Amygdala (tissue), 56 donors: ENCODE results near the gene ATP9A.

Experiments
- DNase-seq, 56 donors: peaks; one replicate each; lab custom pipeline; 2025; lab: John Stamatoyannopoulos, UW

The ATP9A gene

DNA sequence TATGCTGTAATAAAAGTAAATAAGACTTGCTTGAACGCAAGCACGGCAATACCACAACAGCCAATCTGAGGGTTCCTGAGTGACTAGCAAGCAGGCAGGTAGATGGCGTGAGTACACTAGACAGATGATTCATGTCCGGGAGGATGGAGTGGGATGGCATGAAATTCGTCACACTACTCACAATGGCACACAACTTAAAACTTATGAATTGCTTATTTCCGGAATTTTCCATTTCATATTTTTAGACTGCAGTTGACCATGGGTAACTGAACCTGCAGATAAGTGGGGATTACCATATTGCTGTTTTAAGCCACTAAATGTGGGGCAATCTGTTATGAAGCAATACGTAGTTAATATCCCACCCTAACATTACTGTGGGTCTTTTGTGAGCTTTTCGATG is 132.1 kb downstream of the ATP9A start:
- peak in 1 of 56 donors; percentile 2 for DNase-seq

DNA sequence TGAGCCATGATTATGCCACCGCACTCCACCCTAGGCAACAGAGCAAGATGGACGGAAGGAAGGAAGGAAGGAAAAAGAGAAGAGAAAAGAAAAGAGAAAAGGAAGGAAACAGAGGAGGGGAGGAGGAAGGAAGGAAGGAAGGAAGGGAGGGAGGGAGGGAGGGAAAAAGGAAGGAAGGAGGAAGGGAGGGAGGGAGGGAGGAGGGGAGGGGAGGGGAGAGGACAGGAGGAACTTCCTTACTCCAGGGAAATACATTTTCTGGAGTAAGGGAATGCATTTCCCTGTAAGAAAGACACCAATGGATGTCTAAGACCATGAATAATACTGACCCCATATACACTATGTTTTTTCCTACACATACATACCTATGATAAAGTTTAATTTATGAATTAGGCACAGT is 132.5 kb downstream of the ATP9A start:
- no peak for DNase-seq

DNA sequence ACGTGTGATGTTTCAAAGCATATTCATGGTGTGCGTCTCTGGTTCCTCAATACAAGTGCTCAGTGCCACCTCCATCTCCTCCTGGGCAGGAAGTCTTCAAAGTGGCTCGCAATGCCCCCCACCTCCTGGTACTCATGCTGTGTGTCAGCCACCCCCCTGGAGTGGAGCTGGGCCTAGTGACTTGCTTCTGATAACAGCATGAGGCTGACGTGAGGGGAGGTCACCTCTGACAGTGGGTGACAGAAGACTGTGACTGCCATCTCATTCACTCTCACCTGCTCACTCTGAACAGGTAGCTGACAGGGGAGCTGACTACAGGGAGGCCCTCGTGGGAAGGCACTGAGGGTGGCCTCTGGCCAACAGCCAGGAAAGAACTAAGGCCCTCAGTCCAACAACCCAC is 133.3 kb downstream of the ATP9A start:
- DNase-seq, result no peak

DNA sequence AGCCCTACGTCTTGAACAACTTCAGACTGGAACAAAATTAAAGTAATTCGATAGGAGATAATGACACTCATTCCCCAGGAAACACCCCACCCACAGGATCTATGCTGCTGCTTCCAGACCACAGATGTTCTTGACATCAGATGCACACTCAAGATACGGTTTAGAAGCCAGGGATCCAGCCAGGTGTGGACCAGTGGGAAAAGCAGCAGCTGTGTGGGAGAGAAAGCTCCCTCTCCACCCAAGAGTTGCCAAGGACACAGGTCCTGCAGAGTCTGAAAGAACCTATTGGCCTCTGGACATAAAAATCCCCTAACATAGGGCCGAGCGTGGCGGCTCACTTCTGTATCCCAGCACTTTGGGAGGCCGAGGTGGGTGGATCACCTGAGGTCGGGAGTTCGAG is 133.9 kb downstream of the ATP9A start:
- DNase-seq, result no peak

DNA sequence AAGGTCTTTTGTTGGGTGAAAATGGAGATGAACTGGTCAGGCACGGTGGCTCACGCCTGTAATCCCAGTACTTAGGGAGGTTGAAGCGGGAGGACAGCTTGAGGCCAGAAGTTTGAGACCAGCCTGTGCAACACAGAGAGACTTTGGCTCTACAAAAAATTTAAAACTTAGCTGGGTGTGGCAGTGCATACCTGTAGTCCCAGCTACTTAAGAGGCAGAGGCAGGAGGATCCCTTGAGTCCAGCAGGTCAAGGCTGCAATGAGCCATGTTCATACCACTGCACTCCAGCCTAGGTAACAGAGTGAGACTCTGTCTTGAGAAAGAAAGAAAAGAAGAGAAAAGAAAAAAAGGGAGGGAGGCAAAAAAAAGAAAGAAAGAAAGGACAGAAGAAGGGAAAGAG is 134.8 kb downstream of the ATP9A start:
- DNase-seq, result no peak

DNA sequence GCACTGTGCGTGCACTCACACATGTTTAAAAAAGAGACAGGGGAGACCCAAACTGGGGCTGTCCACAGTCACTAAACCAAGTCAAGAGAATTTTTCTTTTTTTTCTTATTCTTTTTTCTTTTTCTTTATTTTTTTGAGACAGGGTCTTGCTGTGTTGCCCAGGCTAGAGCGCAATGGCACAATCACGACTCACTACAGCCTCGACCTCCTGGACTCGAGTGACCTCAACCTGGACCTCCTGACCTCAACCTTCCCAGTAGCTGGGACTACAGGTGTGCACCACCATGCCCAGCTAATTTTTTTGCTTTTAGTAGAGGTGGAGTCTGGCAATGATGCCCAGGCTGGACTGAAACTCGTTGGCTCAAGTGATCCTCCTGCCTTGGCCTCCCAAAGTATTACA is 136.2 kb downstream of the ATP9A start:
- no peak for DNase-seq

DNA sequence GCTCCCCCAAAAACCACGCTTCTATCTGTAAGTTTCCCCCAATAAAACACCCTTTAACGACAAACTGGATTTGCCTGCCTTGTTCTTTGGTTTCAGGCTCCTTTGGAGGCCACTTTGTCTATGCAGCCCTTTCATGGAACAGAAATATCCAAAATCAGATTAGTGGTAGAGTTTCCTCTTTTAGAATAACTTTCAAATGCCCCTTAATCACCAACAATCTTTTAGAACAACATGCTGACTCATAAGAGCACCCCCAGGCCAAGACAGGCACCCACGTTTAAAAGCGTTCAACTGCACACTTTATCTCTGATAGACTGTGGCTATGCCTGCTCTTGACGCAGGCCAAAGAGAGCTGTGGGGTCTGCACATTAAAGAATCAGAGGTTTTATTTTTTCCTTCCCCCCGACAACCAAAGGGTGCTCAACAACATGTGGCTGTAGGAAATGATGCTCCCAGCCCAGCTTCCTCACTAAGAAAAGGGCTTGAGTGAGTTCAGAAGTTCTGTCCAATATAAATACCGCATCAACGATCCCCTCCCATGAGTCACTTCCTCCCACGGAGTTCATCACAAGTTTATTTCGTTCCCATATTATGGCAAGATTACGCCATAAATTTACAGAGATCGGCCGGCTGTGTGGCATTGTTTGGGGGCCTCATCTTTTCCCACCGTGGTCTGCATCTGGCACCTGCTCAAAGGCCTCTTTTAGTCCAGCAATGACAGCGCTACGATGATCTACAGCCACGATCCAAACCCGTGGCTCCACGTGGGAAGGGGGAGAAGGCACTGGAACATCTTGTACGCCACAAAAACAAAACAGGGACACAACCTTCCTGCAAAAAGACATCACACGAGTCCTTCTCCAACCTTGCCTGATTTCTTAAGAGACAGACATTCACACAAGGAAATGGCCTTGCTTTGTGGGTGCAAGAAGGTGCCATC is 136.9 kb downstream of the ATP9A start:
- no peak for DNase-seq

DNA sequence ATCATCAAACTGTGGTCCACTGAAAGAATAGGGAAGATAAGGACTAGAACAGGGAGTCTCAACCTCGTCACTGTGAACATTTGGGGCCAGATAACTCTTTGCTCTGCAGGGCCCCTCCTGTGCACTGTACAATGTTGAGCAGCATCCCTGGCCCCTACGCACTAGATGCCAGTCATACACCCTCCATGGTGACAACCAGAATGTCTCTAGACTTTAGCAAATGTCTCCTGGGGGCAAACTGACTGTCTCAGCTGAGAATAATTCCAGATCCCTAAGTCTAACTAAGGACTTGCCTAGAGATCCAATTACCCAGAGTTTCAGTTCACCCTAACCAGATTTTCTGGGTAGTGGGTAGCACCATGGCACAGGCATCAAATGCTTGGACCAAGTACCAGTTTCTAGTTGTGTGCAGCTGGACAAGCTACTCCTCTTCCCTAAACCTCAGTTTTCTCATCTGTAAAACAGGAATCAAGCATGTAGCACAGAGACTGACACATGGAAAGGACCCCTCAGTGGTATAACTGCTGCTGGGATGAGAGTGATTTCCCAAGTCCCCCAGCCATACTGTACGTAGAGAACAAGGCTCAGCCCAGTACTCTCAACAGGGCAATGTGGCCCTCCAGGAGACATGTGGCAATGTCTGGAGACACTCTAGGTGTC is 138.7 kb downstream of the ATP9A start:
- no peak for DNase-seq

DNA sequence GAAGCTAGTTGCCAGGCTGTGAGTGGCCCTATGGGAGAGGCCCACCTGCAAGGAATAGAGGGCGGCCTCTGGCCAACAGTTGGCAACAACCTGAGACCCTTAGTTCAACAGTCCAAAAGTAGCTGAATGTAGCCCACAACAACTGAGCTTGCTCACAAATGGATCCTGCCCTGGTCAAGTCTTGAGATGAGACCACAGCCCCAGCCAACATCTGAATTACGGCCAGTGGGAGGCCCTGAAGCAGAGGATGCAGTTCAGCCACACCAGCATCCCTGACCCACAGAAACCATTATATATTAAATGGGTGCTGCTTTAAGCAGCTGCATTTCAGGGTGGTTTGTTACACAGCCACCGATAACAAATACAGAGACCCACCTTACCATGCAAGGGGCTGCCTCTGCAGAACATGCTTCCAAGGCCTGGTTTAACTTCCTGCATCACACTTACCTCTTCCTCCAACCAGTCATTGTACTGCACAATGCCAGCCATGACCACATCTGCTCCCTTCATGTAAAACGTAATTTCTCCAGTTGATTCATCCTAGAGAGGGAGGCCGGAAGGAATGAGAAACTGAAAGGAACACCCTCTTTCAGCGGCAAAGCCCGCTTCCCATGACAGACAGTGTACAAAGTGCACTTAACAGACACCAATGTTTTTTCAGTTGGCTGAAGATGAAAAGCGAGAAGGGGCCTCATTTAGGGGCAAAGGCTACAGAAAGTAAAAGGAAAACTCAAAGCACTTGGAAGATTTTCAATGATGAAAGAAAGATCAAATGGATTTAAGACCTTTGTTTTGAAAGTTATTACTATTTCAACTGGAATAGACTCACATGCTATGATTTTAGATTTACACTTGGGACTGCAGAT is 139.4 kb downstream of the ATP9A start:
- no peak for DNase-seq

DNA sequence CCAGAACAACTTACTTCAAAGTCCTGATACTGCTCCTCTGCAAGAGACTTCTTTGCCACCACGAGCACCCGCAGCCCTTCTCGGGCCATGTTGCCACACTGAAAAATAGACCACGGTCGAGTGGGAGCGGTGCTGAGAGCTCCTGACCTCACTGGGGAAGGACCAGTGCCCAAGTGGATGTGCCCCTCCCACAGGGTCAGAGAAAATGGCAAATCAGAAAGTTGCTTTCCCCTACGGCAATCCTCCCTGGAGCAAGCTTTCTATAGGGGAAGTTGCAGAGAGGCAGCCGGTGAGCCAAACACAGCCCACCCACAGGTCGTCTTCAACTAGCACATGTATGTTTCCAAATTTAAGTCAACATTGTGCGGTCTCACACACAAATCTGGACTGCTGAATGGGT is 140.6 kb downstream of the ATP9A start:
- DNase-seq, result no peak

DNA sequence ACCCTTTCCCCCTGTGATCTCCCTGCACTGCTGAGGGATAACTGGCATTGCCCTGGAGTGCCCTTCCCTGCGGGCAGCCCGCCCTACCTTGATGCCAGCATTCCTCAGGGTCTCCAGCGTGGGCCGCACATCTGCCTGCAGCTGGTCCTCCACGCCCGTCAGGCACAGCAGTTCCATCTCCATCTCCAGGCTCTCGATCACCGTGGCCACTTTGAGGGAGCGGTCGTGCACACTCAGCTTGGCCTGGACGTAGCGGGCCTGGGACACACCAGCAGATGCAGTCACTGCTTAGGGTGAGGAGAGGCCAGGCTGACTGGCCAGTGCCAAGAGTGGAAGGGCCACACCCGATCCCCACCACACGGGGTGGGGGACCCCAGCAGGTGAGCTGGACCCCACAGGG is 143.1 kb downstream of the ATP9A start:
- DNase-seq, result no peak

DNA sequence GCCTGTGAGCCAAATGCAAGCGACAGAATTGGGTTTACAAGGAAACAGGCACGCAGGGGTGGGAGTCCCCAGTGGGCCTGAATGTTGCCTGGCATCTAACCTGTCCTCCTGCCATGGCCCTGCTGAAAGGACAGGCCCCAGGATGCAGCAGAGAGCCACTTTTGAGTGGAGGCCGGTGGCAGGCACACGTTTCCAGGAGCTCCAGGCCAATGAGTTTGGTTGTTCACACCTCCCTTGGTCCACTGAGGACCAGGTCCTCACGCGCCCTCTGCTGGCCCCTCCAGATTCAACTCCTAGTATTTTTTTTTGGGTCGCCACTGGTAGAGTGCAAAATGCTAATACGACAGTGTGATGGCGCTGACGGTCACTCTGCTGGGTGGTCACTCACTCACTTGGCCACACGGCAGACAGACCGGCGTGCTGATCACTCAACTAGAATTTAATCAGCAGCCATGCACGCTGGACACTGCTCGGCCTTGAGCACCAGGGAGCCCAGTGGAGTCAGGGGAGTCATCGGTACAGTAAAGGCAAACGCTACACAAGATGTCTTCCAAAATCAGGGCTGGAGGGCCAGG is 143.9 kb downstream of the ATP9A start:
- DNase-seq, result peak in 15 of 56 donors; percentile 2 to 45 (median 14)

DNA sequence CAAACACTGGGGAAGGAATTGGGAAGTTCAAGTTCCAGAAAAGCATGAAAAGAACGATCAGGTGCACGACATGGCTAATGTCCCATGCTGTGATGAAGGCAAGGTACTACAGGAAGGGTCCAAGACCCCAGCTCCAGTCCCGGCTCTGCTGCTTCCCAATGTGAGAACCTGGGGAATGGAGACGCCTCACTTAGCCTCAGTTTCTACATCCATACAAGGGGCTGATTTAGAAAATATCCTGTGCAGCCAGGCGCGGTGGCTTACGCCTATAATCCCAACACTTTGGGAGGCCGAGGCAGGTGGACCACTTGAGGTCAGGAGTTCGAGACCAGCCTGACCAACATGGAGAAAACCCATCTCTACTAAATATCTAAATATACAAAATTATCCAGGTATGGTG is 144.9 kb downstream of the ATP9A start:
- no peak for DNase-seq

DNA sequence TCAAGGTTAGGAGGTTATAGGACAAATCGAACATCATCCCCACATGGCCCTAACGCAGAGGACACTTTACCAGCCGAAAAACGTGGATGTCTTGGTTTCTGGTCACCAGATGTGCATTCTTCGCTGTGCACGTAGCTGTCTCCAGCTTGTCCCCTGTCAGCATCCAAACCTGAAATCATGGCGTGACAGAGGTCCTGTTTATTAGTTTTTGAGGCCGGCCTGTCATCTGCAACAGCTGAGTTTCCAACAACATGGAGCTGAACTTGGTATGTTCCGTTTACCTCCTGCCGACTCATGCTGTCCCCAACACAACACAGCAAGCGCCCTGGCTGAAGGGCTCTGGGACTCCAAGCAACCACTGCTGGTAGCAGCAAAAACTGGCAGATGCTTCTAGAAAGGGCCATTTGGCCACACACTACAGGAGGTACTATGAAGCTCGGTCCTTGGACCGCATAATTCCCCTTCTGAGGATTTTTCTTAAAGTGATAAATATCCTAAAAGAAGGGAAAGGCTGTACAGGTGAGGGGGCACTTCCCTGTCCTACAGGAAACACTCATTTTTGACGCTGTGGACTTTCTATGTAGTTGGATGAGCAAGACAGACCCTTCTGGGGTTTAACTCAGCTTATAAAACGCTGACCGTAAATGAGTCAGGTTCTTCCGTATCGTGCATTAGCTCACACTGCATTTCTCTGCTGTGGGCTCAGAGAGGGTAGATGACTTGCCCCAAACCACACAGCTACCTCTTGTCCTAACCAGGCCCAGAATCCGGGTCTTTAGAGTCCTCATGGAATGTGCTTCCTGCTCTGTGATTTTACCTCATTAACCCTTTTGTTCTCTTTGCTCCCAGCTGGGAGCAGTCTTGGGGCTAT is 146.0 kb downstream of the ATP9A start:
- no peak for DNase-seq

DNA sequence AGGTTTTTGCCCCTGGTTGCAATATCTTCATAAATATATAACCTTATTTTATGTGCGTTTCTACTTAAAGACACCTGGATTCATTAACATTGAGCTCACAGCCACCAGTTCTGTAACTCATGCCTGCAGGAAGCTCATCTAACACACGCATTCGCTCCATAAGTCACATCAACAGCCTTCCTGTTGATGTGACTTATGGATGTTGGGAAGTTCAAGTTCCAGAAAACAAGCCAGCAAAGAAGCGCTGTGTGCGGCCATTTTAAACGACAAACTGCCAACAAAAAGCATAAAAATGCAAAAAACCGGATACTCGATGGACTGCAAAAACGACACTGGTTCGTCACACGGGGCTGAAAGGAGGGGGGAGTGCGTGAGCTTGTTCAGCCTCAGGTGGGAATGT is 147.8 kb downstream of the ATP9A start:
- DNase-seq, result no peak

DNA sequence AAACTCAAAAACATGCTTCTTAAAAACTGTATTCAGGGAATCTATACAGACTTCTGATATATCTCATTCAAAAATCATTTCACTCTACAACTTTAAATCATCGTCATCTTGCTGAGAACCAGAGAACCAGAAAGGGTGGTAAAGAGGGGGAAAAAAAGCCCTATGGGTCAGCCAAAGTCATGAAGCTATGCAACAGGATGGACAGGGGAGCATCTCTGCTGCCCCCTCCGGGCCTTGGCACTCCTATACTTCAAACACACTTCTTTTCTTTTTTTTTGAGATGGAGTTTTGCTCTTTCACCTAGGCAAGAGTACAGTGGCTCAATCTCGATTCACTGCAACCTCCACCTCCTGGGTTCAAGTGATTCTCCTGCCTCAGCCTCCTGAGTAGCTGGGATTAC is 152.1 kb downstream of the ATP9A start:
- DNase-seq, result no peak

DNA sequence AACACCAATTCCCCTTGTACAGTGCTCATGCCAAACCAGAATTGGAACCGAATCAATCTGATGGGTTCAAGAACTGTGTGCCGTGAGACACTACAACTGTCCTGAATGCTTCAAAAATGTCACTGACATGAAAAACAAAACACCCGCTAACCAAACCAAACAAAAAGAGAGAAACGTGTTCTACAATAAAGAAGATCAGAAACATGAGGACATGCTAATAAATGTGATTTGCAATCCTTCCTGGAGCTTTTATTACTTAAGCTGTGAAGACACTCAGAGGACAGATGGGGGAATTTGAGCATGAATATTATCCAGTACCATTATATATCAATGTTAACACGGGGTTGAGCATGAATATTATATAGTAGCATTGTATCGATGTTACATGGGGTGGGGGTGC is 153.5 kb downstream of the ATP9A start:
- DNase-seq, result no peak

DNA sequence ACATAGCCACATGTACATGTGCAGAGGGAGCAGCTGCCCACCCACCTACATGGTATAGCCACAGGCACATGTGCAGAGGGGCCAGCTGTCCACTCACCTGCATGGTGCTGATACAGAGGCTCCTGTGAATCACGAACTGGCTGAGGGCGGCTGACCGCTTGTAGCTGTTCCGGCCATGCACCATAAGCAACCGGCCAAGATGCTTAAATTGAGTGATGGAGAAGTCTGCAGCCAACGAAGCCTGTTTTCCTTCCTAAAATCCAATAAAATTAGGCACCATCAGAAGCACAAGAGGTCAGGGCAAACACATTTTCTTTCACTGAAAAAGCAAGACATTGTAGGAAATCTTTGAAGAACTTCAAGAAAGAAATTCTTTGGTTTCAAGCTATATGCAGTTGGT is 154.6 kb downstream of the ATP9A start:
- DNase-seq, result no peak

DNA sequence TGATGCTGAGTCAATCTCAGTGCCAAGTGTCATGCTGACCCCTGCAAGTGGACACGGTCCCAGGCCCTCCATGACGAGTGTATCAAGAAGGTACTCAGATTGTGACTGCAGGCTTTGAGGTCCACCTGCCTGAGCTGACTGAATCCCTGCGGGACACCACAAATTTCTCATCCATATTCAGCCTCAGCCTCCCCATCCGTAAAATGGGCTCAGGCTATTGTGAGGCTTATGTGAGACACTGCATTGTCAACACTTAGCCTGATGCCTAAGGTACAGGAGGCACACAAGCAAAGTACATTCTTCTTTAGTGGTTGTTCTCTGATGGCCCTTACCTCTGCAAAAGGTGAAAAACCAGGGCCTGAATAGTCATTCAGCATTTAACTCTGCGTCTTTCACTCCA is 155.3 kb downstream of the ATP9A start:
- DNase-seq, result no peak

DNA sequence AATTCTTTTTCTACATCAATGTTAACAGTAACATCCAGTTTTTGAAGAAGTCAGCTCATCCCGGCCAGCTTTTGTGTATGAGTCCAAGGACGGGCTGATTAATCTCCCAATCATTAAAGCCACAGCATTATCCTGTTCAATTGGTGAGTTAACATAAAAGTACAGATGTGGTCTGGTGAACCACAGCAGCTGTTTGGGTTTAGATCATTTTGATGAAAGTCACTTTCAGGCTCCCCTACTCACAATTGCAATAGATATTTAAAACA is 156.6 kb downstream of the ATP9A start:
- DNase-seq, result no peak
